HG02588 (cell line): ENCODE measurements around the gene FAM20A.

ENCODE experiments used
- ATAC-seq: cut with Tn5 transposase; IDR thresholded peaks from one replicate; pipeline ENCODE4 v1.9.1; 2021; ENCODE audit warnings: mild to moderate bottlenecking, moderate library complexity; ENCODE audit not compliant: unreplicated experiment

Gene FAM20A

GRCh38 chr17:68567035-68567434 is 34.1 kb downstream of the FAM20A start:
- ATAC-seq, result no peak

DNA sequence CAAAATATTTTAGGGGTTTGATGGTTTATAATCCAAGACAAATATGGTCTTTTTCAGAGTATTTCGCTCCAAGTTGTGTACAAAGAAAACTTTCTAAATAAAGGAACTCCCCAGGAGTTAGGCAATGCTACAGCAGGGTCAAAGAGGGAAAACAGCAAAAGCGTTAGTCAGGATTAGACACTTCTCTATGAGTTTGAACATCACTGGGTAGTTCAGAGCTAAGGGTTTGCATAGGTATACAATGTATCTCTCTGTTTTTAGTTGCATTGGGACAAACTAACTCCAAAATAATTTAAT is 34.8 kb downstream of the FAM20A start:
- no peak for ATAC-seq

- no peak for ATAC-seq
Measured at GRCh38 chr17:68565661-68566441, 35.3 kb downstream of the FAM20A start.

- no peak for ATAC-seq
Measured at GRCh38 chr17:68564415-68565111, 36.6 kb downstream of the FAM20A start.

GRCh38 chr17:68562736-68563135 is 38.4 kb downstream of the FAM20A start:
- ATAC-seq, result no peak

DNA sequence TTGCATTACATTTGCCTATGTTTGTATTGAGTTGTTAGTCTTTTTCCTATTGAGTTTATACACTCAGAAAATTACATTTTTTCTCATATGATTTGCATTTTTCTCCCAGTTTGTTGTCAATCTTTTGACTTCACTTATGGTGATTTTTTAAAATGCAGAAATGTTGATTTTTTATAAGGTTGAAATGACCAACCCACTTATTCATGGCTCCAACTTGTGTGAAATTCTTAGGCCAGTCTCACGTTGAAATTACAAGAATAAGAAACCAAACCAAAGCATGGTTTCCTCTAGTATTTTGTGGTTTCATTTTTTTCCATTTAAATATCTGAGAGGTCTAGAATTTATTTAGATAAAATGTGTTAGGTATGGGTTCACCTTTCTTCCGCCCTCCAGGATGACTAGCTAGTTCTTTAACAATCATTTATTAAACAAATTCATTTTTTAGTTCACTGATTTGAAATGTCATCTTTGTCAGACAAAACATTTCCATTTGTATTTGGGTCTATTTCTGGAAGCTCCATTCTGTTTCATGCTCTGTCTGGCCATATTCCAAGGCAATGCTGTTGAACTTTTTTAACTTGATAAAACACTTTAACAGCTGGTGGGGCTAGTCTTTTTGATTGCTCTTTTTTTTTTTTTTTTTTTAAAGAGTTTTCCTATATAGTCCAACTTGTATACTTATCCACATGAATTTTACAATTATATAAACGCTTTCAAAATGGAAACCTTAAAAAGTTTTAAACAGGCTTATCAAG is 40.0 kb downstream of the FAM20A start:
- no peak for ATAC-seq

- no peak for ATAC-seq
Measured at GRCh38 chr17:68559316-68559715, 41.9 kb downstream of the FAM20A start.

DNA sequence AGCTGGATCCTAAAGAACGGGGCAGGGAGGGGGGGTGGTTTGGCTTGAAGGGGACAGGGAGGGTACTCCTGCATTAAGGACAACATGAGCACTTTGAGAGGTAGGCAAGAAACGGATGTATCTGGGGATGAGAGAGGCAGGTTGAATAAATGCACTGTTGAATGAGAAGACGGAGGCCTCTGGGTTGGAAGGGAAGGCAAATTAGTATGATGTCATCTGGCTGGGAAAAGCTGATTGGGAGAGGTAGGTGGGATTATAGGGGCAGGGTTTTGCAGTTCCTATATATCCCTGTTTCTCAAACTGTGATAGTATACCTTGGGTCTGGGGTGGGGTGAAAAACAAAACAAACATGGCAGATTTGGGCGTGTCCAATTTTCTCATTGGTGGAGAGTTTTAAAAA is 44.6 kb downstream of the FAM20A start:
- ATAC-seq, result no peak

DNA sequence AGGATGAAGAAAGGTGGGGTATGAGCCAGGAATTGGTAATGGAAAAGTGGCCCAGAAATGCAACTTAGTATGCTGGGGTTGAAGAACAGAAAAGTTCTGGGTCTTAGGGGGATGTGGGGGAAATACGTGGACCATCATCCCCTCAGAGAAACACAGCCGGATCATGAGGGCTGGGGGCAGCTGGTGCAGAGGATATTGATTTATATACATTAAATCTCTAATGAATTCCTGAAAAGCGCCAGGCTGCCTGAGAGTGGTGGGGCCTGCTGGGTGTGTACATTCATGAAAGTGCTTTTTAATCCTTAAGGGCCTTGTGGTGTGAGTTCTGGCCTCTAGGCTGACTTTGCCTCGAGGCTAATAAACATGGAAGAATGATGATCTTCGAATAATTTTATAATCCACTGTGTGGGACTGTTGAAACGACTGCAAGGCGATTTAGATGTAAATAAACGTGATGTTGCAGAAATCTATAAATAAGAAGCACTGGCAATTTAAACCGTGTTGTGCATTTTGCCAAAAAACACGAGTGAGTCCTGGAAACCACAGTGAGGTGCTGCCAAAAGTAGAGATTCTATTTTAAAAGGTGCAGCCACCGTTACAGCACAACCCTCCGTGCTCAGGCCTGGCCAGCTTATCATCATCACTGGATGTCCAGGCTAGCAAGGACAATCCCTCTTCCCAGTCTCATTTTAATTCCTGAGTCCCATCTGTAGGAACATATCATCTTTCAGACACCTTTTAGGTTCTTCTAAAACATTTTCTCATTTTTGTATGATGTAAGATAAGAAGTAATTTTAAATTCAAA is 56.9 kb downstream of the FAM20A start:
- ATAC-seq, result no peak

- ATAC-seq, result no peak
Measured at GRCh38 chr17:68542698-68543463, 58.3 kb downstream of the FAM20A start.

DNA sequence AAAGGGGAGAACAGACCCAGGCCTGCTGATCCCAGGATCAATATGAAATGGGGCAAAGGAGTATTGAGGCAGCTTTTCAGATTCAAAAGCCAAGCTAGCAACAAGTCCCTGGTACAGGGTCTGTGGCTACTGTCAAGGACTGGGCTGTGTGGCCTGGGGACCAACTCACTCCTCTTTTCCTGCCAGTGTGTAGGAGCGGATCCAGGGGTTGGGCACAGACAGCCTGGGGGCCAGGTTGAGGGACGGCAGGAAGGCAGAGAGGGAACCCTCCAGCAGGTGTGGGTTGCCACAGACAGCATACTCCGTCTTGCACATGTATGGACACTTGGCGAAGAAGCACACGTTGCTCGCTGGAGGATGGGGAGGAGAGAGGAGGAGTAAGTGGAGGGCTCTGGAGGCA is 59.4 kb downstream of the FAM20A start:
- ATAC-seq, result no peak

DNA sequence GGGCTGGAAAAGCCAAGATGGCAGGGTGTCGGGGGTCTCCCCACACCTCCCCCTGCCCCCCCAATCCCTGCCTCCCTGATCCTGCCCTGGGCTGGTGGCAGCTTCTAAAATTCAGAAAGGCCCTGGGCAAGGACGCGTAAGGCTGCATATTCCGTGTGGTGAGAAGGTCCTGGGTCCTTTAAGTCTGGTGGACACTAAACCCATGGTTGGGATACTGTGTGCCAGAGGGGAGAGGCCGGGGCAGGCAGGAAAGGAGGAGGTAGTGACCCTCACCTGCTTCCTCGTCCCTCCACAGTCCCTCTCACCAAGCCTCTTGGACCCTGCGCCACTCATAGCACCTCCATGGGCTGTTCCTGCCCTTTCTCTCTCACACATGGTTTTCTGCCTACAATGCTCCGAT is 60.2 kb downstream of the FAM20A start:
- ATAC-seq, result no peak

DNA sequence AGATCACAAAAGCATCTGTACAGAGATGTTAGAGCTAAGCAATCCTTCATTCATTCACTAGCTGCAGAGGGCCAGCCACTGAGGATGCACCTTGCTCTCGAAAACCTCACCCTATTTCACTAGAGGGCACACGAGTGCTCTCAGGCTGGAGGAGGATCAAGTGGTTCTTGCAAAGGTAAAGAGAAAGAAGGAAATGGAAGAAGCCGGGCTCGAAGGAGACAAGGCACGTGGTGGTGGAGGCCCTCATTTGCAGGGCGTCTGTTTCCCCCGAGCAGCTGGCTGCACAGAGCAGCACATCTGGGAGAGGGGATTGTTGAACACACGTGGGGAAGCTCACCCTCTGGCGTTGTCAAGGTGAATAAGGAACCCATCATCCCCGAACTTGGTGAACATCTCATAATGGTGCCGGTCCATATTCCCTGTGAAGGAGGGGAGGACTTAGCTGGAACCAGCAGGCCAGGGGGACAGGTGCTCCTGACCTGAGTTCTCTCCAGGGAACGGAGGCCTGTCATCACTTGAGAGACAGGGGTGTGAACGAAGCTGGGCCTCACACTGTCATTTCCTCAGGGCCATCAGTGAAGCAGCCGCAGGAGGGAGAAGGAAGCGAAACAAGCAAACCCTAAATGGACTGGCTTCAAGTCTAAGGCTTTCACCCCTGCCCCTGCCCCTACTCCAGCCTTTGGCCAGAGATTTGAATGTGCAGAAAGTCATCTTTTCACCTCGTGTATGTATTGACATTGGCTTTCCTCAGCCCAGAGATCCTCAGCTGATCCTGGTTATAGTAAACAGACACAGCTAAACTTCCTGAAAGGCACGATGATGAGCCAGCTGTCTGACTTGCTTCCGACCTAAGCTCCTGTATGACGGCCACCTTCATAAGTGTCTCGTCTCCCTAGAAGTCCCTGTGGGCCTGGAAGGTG is 61.4 kb downstream of the FAM20A start:
- ATAC-seq, result no peak

DNA sequence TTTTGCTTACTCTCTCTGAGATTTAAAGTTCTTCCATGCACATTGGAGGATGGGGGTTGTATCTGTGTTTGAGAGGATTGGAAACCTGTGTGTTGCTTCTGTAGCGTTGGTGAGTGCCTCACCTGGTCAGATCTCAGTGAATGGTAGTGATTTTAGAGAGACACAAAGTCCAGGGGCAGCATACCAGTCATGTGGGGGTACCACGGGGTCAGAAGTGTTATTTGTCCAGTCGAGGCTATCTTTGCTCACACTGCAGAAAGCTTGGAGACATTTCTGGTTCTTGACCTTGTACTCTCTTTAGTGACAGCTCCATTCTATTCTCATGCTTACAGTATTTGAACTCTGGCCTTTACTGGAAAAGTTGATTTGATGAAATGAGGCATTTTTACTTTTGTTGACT is 65.2 kb downstream of the FAM20A start:
- ATAC-seq, result no peak

DNA sequence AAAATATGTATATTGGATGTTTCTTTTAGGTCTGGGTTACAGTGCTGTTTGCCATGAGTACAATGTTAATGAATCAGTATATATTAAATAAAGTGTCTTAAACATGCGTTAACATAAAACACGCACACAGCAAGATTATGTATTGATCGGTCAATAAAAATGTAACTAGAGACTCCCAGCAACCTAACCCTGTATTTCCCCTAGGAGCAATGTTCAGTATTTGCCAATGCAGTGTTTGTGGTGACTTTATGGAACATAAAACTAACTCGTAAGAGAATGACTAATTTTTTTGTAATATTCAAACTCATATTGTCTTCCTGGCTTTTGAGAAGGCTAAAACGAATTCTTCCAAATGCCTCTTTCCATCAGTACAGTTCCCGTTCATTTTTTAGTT is 66.5 kb downstream of the FAM20A start:
- ATAC-seq, result no peak

GRCh38 chr17:68533887-68534694 is 67.1 kb downstream of the FAM20A start:
- ATAC-seq, result no peak

DNA sequence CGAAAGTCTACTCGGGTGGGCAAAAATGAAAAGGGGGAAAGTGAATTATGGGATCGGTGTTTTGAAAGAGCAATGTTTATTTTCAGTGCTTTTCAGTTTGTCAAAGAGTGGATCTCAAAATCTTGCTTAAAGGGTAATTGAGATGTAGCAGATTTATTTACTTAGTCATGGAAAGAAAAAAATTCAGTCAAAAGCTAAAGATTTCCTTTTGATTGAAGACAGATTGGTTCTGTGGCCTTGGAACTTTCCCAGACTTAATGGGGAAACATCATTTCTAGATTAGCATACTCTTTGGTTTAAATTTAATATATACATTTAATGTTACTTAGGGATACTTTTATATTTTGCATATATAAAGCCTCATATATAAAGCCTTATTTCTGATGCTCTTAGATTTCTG is 68.3 kb downstream of the FAM20A start:
- ATAC-seq, result no peak

GRCh38 chr17:68531252-68531651 is 69.9 kb downstream of the FAM20A start:
- no peak for ATAC-seq

DNA sequence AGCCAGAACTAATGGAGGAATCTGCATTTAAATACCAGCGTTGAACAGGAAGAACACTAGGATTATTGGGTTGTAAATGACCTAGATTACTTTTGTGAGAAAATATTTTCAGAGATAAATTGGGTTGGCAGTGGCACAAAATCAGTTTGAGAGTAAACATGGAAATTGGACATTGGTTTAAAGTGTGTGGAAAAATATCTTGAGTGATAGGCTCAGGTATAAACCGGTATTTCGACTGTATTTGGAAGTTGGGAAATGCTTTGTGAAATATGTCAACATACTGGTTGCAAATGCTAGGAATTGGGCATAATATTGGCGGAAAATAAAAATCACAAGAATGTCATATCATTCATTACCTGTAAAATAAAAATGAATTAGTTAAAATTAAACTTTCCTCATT is 73.9 kb downstream of the FAM20A start:
- ATAC-seq, result no peak
